HepG2 (cell line): ENCODE data around the gene ENG. TPM values are rescaled to one million over a fixed set of nuclear protein-coding genes. Genes with fewer than 3 reads are reported as not detected.

Experiments
- ADNP ChIP-seq: sonication (generic); formaldehyde crosslinking; IDR thresholded peaks from 2 replicates; pipeline ENCODE4 v1.4.0; 2020; ENCODE audit warnings: missing genetic modification reagents
- ATM ChIP-seq: fragments of 450-650 bp; IDR thresholded peaks from 2 replicates; pipeline ENCODE4 v1.7.1; 2017; ENCODE audit warnings: mild to moderate bottlenecking, borderline replicate concordance
- CREM ChIP-seq, 2 experiments: sonication (generic) in 1 of 2; formaldehyde crosslinking in 1 of 2; IDR thresholded peaks; 2 replicates each; pipeline versions ENCODE4 v1.4.0 to v1.6.1; 2016 to 2020; ENCODE audit warnings: antibody characterized with exemption in 1 of 2, mild to moderate bottlenecking in 1 of 2, missing genetic modification reagents in 1 of 2
- ERF ChIP-seq: IDR thresholded peaks from 2 replicates; pipeline ENCODE4 v1.6.1; 2018; ENCODE audit warnings: missing biosample characterization, missing genetic modification reagents
- KDM4B ChIP-seq: sonication (generic); formaldehyde crosslinking; IDR thresholded peaks from 2 replicates; pipeline ENCODE4 v1.4.0; 2020; ENCODE audit warnings: missing genetic modification reagents
- MIER2 ChIP-seq: IDR thresholded peaks from 2 replicates; pipeline ENCODE4 v1.6.1; 2016; ENCODE audit warnings: missing biosample characterization, missing genetic modification reagents
- MLLT10 ChIP-seq: sonication (generic); formaldehyde crosslinking; IDR thresholded peaks from 2 replicates; pipeline ENCODE4 v1.4.0; 2020; ENCODE audit warnings: missing genetic modification reagents
- NCOA2 ChIP-seq: sonication (generic); formaldehyde crosslinking; IDR thresholded peaks from 2 replicates; pipeline ENCODE4 v1.8.0; 2022; ENCODE audit warnings: inconsistent platforms
- NR2C2 ChIP-seq: sonication (generic); formaldehyde crosslinking; IDR thresholded peaks from 2 replicates; pipeline ENCODE4 v1.4.0; 2020; ENCODE audit warnings: missing genetic modification reagents, mild to moderate bottlenecking, moderate library complexity, borderline replicate concordance
- SATB2 ChIP-seq: sonication (generic); formaldehyde crosslinking; IDR thresholded peaks from 2 replicates; pipeline ENCODE4 v1.5.0; 2020; ENCODE audit warnings: missing genetic modification reagents
- U2AF1 ChIP-seq: fragments of 200-400 bp; formaldehyde crosslinking; optimal IDR thresholded peaks from 2 replicates; pipeline ENCODE3; 2017; ENCODE audit warnings: mild to moderate bottlenecking, low read depth, low read length
- ZBTB8A ChIP-seq: sonication (generic); formaldehyde crosslinking; IDR thresholded peaks from 2 replicates; pipeline ENCODE4 v1.4.0; 2020; ENCODE audit warnings: mild to moderate bottlenecking, low read depth, missing genetic modification reagents, borderline replicate concordance
- ZNF337 ChIP-seq: sonication (generic); formaldehyde crosslinking; IDR thresholded peaks from 2 replicates; pipeline ENCODE4 v1.5.1; 2020; ENCODE audit warnings: missing genetic modification reagents, low read depth, mild to moderate bottlenecking, borderline replicate concordance
- ZNF570 ChIP-seq: sonication (generic); formaldehyde crosslinking; IDR thresholded peaks from 2 replicates; pipeline ENCODE4 v1.4.0; 2020; ENCODE audit warnings: mild to moderate bottlenecking, missing genetic modification reagents, borderline replicate concordance
- ZNF614 ChIP-seq: IDR thresholded peaks from 2 replicates; pipeline ENCODE4 v1.6.1; 2018; ENCODE audit warnings: missing biosample characterization, missing genetic modification reagents, inconsistent platforms, borderline replicate concordance
- ZNF674 ChIP-seq: sonication (generic); formaldehyde crosslinking; IDR thresholded peaks from 2 replicates; pipeline ENCODE4 v1.5.0; 2020; ENCODE audit warnings: low read depth, mild to moderate bottlenecking, missing genetic modification reagents
- ZNF792 ChIP-seq: IDR thresholded peaks from 2 replicates; pipeline ENCODE4 v1.6.1; 2016
- polyA plus RNA-seq, 8 experiments: library from polyadenylated mRNA; depleted of rRNA in 3 of 8; stranded (reverse) in 7 of 8; unstranded in 1 of 8; fragments of >200 nt; fragmentation: Illumina TruSeq in 4 of 8; extraction: Trizol in 4 of 8; gene quantifications; 2 replicates each; pipeline versions ENCODE4 v1.2.1 to v1.2.3, GENCODE V29; 2011 to 2016; ENCODE audit warnings: low read depth in 4 of 8, missing spikeins in 1 of 8, mixed read lengths in 1 of 8; ENCODE audit not compliant: insufficient read depth in 1 of 8
- total RNA-seq, 5 experiments: library from RNA; depleted of rRNA; stranded (reverse); fragments of >200 nt; fragmentation: Illumina TruSeq; extraction: Trizol; gene quantifications; 2 replicates each; pipeline ENCODE4 v1.2.3, GENCODE V29; 2016; ENCODE audit warnings: low read depth in 1 of 5
- TF ChIP-seq, protein P1 (sequence below): sonication (generic); formaldehyde crosslinking; IDR thresholded peaks from 2 replicates; pipeline ENCODE4 v1.9.0; 2021; ENCODE audit warnings: missing genetic modification reagents, borderline replicate concordance
- TF ChIP-seq, protein P2 (sequence below): IDR thresholded peaks from 2 replicates; pipeline ENCODE4 v1.6.1; 2016; ENCODE audit warnings: mild to moderate bottlenecking
- TF ChIP-seq, protein P3 (sequence below): sonication (generic); formaldehyde crosslinking; IDR thresholded peaks from 2 replicates; pipeline ENCODE4 v1.4.0; 2020; ENCODE audit warnings: missing genetic modification reagents

ENG gene
- total and polyA plus RNA-seq, 2 of the 13 experiments (the other 11 are each of a cell fraction or from before 2014, with no cell fraction given) = 0.02 to 1.1 TPM

DNA sequence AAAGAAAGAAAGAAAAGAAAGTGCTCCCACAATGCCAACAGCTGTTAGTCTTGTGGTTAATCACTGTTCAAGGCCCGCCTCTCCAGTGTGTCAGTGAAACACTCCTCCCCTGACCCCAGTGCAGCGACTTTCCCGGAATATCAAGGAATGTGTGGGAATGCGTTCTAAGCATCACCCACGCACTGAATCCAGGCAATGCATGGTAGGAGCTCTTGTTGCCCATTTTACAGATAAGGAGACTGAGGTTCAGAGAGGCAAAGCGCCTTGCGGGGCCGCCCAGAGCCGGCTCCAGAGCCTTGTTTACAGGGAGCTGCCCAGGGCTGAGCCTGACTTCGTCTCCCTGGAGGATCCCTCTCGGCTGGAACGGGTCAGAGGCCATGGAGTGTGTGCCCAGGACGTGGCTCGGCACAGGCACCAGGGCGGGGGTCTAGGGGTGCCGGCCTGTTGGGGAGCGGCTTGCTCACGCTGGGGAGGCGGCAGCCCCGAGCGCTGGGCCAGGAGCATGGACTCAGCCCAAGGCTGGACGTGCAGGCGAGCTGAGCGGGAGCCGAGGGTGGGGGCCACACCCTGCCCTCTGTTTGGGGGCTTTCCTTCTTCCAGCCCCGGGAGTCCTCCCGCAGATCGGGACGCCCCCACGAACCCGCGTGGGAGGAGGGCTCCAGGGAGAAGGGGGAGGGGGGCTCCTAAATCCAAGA is 44.1 kb upstream of the ENG start (continued):
- no peak for TF ChIP-seq MLLT10 (CRISPR knock-in tag)
- no peak for TF ChIP-seq ZNF337 (CRISPR knock-in tag)
- no peak for TF ChIP-seq NCOA2 (CRISPR knock-in tag)
- TF ChIP-seq, protein P1, sequence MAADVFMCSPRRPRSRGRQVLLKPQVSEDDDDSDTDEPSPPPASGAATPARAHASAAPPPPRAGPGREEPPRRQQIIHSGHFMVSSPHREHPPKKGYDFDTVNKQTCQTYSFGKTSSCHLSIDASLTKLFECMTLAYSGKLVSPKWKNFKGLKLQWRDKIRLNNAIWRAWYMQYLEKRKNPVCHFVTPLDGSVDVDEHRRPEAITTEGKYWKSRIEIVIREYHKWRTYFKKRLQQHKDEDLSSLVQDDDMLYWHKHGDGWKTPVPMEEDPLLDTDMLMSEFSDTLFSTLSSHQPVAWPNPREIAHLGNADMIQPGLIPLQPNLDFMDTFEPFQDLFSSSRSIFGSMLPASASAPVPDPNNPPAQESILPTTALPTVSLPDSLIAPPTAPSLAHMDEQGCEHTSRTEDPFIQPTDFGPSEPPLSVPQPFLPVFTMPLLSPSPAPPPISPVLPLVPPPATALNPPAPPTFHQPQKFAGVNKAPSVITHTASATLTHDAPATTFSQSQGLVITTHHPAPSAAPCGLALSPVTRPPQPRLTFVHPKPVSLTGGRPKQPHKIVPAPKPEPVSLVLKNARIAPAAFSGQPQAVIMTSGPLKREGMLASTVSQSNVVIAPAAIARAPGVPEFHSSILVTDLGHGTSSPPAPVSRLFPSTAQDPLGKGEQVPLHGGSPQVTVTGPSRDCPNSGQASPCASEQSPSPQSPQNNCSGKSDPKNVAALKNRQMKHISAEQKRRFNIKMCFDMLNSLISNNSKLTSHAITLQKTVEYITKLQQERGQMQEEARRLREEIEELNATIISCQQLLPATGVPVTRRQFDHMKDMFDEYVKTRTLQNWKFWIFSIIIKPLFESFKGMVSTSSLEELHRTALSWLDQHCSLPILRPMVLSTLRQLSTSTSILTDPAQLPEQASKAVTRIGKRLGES = no peak
- TF ChIP-seq NR2C2 (CRISPR knock-in tag) = no peak
- TF ChIP-seq ZNF792 = no peak
- TF ChIP-seq KDM4B (CRISPR knock-in tag) = no peak
- TF ChIP-seq, protein P2, sequence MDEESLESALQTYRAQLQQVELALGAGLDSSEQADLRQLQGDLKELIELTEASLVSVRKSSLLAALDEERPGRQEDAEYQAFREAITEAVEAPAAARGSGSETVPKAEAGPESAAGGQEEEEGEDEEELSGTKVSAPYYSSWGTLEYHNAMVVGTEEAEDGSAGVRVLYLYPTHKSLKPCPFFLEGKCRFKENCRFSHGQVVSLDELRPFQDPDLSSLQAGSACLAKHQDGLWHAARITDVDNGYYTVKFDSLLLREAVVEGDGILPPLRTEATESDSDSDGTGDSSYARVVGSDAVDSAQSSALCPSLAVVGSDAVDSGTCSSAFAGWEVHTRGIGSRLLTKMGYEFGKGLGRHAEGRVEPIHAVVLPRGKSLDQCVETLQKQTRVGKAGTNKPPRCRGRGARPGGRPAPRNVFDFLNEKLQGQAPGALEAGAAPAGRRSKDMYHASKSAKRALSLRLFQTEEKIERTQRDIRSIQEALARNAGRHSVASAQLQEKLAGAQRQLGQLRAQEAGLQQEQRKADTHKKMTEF (CRISPR knock-in tag) = no peak; the same call in 1 of the 2 replicates
- TF ChIP-seq CREM (IDR thresholded peaks at IDR 0.05) = no peak
- TF ChIP-seq CREM (CRISPR knock-in tag; IDR thresholded peaks at IDR 0.05) = no peak
- no peak for TF ChIP-seq MIER2 (CRISPR knock-in tag)
- TF ChIP-seq U2AF1 = peak; percentile 27
- TF ChIP-seq SATB2 (CRISPR knock-in tag) = no peak
- TF ChIP-seq ZBTB8A = no peak
- no peak; the same call in 1 of the 2 replicates for TF ChIP-seq ZNF674 (CRISPR knock-in tag)
- no peak for TF ChIP-seq ATM
- peak; percentile 93; the same call in 1 of the 2 replicates for TF ChIP-seq ADNP (CRISPR knock-in tag)
- no peak for TF ChIP-seq ZNF570 (CRISPR knock-in tag)
- TF ChIP-seq, protein P3, sequence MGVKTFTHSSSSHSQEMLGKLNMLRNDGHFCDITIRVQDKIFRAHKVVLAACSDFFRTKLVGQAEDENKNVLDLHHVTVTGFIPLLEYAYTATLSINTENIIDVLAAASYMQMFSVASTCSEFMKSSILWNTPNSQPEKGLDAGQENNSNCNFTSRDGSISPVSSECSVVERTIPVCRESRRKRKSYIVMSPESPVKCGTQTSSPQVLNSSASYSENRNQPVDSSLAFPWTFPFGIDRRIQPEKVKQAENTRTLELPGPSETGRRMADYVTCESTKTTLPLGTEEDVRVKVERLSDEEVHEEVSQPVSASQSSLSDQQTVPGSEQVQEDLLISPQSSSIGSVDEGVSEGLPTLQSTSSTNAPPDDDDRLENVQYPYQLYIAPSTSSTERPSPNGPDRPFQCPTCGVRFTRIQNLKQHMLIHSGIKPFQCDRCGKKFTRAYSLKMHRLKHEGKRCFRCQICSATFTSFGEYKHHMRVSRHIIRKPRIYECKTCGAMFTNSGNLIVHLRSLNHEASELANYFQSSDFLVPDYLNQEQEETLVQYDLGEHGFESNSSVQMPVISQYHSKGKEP (CRISPR knock-in tag) = no peak
- no peak for TF ChIP-seq ERF (CRISPR knock-in tag)
- TF ChIP-seq ZNF614 (CRISPR knock-in tag) = no peak
